GM12878 (cell line): ENCODE measurements around the gene REEP2. TPM values are rescaled to one million over a fixed set of nuclear protein-coding genes. Genes with fewer than 3 reads are reported as not detected.

ENCODE experiments used
- ATAC-seq: fragments of 200-7000 bp; cut with Tn5 transposase; 3 replicates; pipeline ENCODE4 v1.9.1; 2020; ENCODE audit warnings: mild to moderate bottlenecking, moderate library complexity
- BruUV-seq: library from RNA; stranded (reverse); fragments of 400-500 nt; replicated peaks from 2 replicates; lab custom pipeline; 2021; lab: Mats Ljungman, UMichigan
- CTCF ChIA-PET: fragments of 300-600 bp; sonication (Branson Sonifier 250); formaldehyde crosslinking; extraction: SDS; loops from one replicate; lab custom pipeline; 2021; ENCODE audit warnings: inconsistent platforms; lab: Yijun Ruan, JAX
- POLR2A ChIA-PET: fragments of 350-600 bp; formaldehyde crosslinking; extraction: SDS; loops from one replicate; lab custom pipeline; 2021; ENCODE audit warnings: inconsistent platforms; lab: Charles Lee
- RAD21 ChIA-PET: fragments of 300-600 bp; sonication (Branson Sonifier 250); formaldehyde crosslinking; loops from one replicate; lab custom pipeline; 2023; ENCODE audit warnings: antibody characterized with exemption; ENCODE audit not compliant: unreplicated experiment; lab: Charles Lee
- SMC1A ChIA-PET: fragments of 300-600 bp; sonication (Branson Sonifier 250); formaldehyde crosslinking; loops from one replicate; lab custom pipeline; 2023; ENCODE audit not compliant: unreplicated experiment, uncharacterized antibody; lab: Charles Lee
- DNase-seq: peaks from one replicate; pipeline ENCODE4 v3.0.0-alpha.2; 2011; ENCODE audit warnings: low read depth, low spot score
- FAIRE-seq: peaks from 3 replicates; lab custom pipeline; 2011; peaks lifted over from hg19 to GRCh38; lab: Jason Lieb, UNC
- H2AFZ ChIP-seq: 2 replicates; pipeline ENCODE4 v1.6.0; 2011; ENCODE audit warnings: low read depth, low read length, control low read depth; ENCODE audit not compliant: control insufficient read depth
- H3K27ac ChIP-seq: 2 replicates; pipeline ENCODE4 v1.5.1; 2011; ENCODE audit warnings: control low read depth; ENCODE audit not compliant: control insufficient read depth, insufficient read depth
- H3K27me3 ChIP-seq, 2 experiments: replicated peaks in 1 of 2; 2 replicates each; pipeline versions ENCODE4 v1.6.0 to v1.6.1; 2011; ENCODE audit warnings: low read length in 1 of 2; ENCODE audit not compliant: control insufficient read depth in 2 of 2, insufficient read depth in 2 of 2
- H3K36me3 ChIP-seq, 2 experiments: 2 replicates each; pipeline ENCODE4 v1.5.1; 2011; ENCODE audit warnings: low read length in 1 of 2; ENCODE audit not compliant: control insufficient read depth in 2 of 2, insufficient read depth in 2 of 2
- H3K4me1 ChIP-seq: 2 replicates; pipeline ENCODE4 v1.6.1; 2011; ENCODE audit warnings: mild to moderate bottlenecking, low read length, moderate library complexity, mixed read lengths; ENCODE audit not compliant: control insufficient read depth, insufficient read depth
- H3K4me2 ChIP-seq: 2 replicates; pipeline ENCODE4 v1.6.0; 2011; ENCODE audit warnings: control low read depth; ENCODE audit not compliant: control insufficient read depth, insufficient read depth
- H3K4me3 ChIP-seq: fragments of 200-600 bp; sonication (generic); 2 replicates; pipeline ENCODE4 v1.5.1; 2016
- H3K79me2 ChIP-seq: 2 replicates; pipeline ENCODE4 v1.6.0; 2011; ENCODE audit warnings: low read length; ENCODE audit not compliant: control insufficient read depth, insufficient read depth
- H3K9ac ChIP-seq: 2 replicates; pipeline ENCODE4 v1.8.0; 2011; ENCODE audit warnings: low read length, control low read depth, mixed read lengths; ENCODE audit not compliant: control insufficient read depth, insufficient read depth
- H3K9me3 ChIP-seq: replicated peaks from 3 replicates; pipeline ENCODE4 v1.5.1; 2011; ENCODE audit warnings: mild to moderate bottlenecking, low read length; ENCODE audit not compliant: control insufficient read depth, insufficient read depth
- H4K20me1 ChIP-seq: 2 replicates; pipeline ENCODE4 v1.6.0; 2011; ENCODE audit not compliant: control insufficient read depth, insufficient read depth
- ATF7 ChIP-seq: fragments of 450-650 bp; IDR thresholded peaks from 2 replicates; pipeline ENCODE4 v1.6.1; 2016; ENCODE audit warnings: low read depth, mild to moderate bottlenecking
- BCL11A ChIP-seq: IDR thresholded peaks from 2 replicates; pipeline ENCODE4 v1.6.1; 2011; ENCODE audit warnings: low read depth, low read length
- BRCA1 ChIP-seq: IDR thresholded peaks from 2 replicates; pipeline ENCODE4 v1.6.1; 2011; ENCODE audit warnings: low read depth, low read length, improper control_type of control experiment
- ETV6 ChIP-seq, 2 experiments: fragments of 450-650 bp in 1 of 2; IDR thresholded peaks in 1 of 2; conservative IDR thresholded peaks in 1 of 2; 2 replicates each; pipeline ENCODE4 v1.6.1; 2014; ENCODE audit warnings: antibody characterized with exemption in 1 of 2, borderline replicate concordance in 1 of 2, low read depth in 1 of 2, mild to moderate bottlenecking in 1 of 2, moderate library complexity in 1 of 2
- GATAD2B ChIP-seq: fragments of 450-650 bp; conservative IDR thresholded peaks from 2 replicates; pipeline ENCODE4 v1.6.1; 2017; ENCODE audit warnings: low read depth, mild to moderate bottlenecking, moderate library complexity
- HDGF ChIP-seq: fragments of 450-650 bp; IDR thresholded peaks from 2 replicates; pipeline ENCODE4 v1.6.1; 2016; ENCODE audit warnings: antibody characterized with exemption
- KDM1A ChIP-seq: fragments of 200-600 bp; sonication (generic); IDR thresholded peaks from 2 replicates; pipeline ENCODE4 v1.6.1; 2016; ENCODE audit warnings: borderline replicate concordance
- LARP7 ChIP-seq: fragments of 450-650 bp; IDR thresholded peaks from 2 replicates; pipeline ENCODE4 v1.6.1; 2017; ENCODE audit warnings: mild to moderate bottlenecking
- NFYB ChIP-seq: IDR thresholded peaks from 2 replicates; pipeline ENCODE4 v1.6.1; 2011; ENCODE audit warnings: low read depth, mild to moderate bottlenecking, low read length, improper control_type of control experiment, moderate library complexity; ENCODE audit not compliant: insufficient read depth
- NR2C1 ChIP-seq: fragments of 450-650 bp; IDR thresholded peaks from 2 replicates; pipeline ENCODE4 v1.6.1; 2017; ENCODE audit warnings: antibody characterized with exemption, mild to moderate bottlenecking, moderate library complexity
- PAX8 ChIP-seq: fragments of 450-650 bp; IDR thresholded peaks from 2 replicates; pipeline ENCODE4 v1.6.1; 2017; ENCODE audit warnings: mild to moderate bottlenecking, moderate library complexity
- PML ChIP-seq: IDR thresholded peaks from 2 replicates; pipeline ENCODE4 v1.6.1; 2012; ENCODE audit warnings: low read length, inconsistent platforms
- RUNX3 ChIP-seq: IDR thresholded peaks from 2 replicates; pipeline ENCODE4 v1.6.1; 2012; ENCODE audit warnings: low read length, inconsistent platforms
- SMC3 ChIP-seq: IDR thresholded peaks from 2 replicates; pipeline ENCODE4 v1.6.1; 2011; ENCODE audit warnings: low read length, improper control_type of control experiment, borderline replicate concordance
- TCF7 ChIP-seq: IDR thresholded peaks from 2 replicates; pipeline ENCODE4 v1.6.1; 2014; ENCODE audit warnings: antibody characterized with exemption, borderline replicate concordance
- ZZZ3 ChIP-seq: IDR thresholded peaks from 2 replicates; pipeline ENCODE4 v1.6.1; 2011; ENCODE audit warnings: low read depth; ENCODE audit not compliant: control insufficient read depth, insufficient read length
- WGBS: methylation state at CpG from one replicate; pipeline ENCODE4 v1.1.6; 2016; ENCODE audit warnings: low lambda C conversion rate; ENCODE audit not compliant: insufficient replicate concordance, insufficient coverage; ENCODE audit errors: missing lambda C conversion rate; 5-methylcytosine and 5-hydroxymethylcytosine counted together
- in situ Hi-C: fragments of 300-500 bp; cut with MboI; formaldehyde crosslinking; loops from 9 replicates; pipeline ENCODE4 v1.14.3; 2018; ENCODE audit warnings: mixed read lengths
- intact Hi-C: fragments of 100-400 bp; cut with micrococcal nuclease; formaldehyde crosslinking; loops from one replicate; pipeline ENCODE4 v1.14.2; 2022; ENCODE audit not compliant: unreplicated experiment
- polyA plus RNA-seq, 11 experiments: library from polyadenylated mRNA; depleted of rRNA in 4 of 11; unstranded in 6 of 11; stranded (reverse) in 5 of 11; fragments of >200 nt; fragmentation: Nextera tagmentation in 4 of 11; fragmentation: Illumina TruSeq in 1 of 11; extraction: Ambion mirVana in 4 of 11; extraction: Trizol in 1 of 11; gene quantifications; 1 replicate in 1 of 11; 2 replicates in 10 of 11; pipeline versions ENCODE4 v1.2.1 to v1.2.3, GENCODE V29; 2011 to 2016; ENCODE audit warnings: inconsistent platforms in 2 of 11, missing spikeins in 2 of 11, low read depth in 1 of 11
- total RNA-seq, 4 experiments: library from RNA; depleted of rRNA in 3 of 4; stranded (reverse); fragments of >200 nt in 3 of 4; fragmentation: Illumina TruSeq in 1 of 4; extraction: Trizol in 1 of 4; gene quantifications; 2 replicates each; pipeline versions ENCODE4 v1.2.1 to v1.2.3, GENCODE V29; 2013 to 2021
- TF ChIP-seq, protein P1 (sequence below): fragments of 450-650 bp; IDR thresholded peaks from 2 replicates; pipeline ENCODE4 v1.6.1; 2017; ENCODE audit warnings: antibody characterized with exemption, mild to moderate bottlenecking, moderate library complexity
- TF ChIP-seq, protein P2 (sequence below): IDR thresholded peaks from 2 replicates; pipeline ENCODE4 v1.6.1; 2011; ENCODE audit warnings: borderline replicate concordance, low read depth, mild to moderate bottlenecking, moderate library complexity, mixed read lengths, low read length; ENCODE audit not compliant: insufficient read depth; ENCODE audit errors: extremely low read length
- TF ChIP-seq, protein P3 (sequence below): fragments of 450-650 bp; IDR thresholded peaks from 2 replicates; pipeline ENCODE4 v1.6.1; 2016; ENCODE audit warnings: mild to moderate bottlenecking

Gene REEP2
- total and polyA plus RNA-seq, 10 of the 15 experiments (the other 5 are each of a cell fraction or from before 2014, with no cell fraction given) = 0.10 to 3.1 (median 2.0) TPM

DNA sequence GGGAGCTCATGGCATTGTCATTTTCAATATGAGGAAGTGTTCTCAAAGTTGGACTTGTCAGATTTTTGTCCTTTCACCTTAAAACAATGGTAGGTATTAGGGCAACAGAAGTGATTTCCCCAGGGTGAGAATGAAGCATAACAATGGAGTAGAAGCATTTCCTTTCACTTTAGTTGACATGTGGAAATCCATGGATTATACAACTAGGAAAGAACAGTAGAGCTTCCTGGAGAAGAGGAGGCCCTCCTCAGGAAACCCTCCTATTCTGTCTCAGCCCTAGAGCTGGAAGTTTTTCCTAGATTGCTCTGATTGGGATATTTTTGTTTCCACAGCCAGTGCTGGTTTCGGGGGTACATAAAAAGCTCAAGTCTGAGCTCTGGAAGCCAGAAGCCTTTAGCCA, 13.8 kb upstream of the REEP2 start (continued):
- TF ChIP-seq, protein P1, sequence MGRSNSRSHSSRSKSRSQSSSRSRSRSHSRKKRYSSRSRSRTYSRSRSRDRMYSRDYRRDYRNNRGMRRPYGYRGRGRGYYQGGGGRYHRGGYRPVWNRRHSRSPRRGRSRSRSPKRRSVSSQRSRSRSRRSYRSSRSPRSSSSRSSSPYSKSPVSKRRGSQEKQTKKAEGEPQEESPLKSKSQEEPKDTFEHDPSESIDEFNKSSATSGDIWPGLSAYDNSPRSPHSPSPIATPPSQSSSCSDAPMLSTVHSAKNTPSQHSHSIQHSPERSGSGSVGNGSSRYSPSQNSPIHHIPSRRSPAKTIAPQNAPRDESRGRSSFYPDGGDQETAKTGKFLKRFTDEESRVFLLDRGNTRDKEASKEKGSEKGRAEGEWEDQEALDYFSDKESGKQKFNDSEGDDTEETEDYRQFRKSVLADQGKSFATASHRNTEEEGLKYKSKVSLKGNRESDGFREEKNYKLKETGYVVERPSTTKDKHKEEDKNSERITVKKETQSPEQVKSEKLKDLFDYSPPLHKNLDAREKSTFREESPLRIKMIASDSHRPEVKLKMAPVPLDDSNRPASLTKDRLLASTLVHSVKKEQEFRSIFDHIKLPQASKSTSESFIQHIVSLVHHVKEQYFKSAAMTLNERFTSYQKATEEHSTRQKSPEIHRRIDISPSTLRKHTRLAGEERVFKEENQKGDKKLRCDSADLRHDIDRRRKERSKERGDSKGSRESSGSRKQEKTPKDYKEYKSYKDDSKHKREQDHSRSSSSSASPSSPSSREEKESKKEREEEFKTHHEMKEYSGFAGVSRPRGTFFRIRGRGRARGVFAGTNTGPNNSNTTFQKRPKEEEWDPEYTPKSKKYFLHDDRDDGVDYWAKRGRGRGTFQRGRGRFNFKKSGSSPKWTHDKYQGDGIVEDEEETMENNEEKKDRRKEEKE = no peak
- TF ChIP-seq PAX8 = no peak
- no peak for TF ChIP-seq KDM1A
- TF ChIP-seq BCL11A = no peak
- no peak for TF ChIP-seq GATAD2B
- no peak for TF ChIP-seq TCF7
- no peak for TF ChIP-seq RUNX3
- TF ChIP-seq, protein P2, sequence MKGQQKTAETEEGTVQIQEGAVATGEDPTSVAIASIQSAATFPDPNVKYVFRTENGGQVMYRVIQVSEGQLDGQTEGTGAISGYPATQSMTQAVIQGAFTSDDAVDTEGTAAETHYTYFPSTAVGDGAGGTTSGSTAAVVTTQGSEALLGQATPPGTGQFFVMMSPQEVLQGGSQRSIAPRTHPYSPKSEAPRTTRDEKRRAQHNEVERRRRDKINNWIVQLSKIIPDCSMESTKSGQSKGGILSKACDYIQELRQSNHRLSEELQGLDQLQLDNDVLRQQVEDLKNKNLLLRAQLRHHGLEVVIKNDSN = no peak

DNA sequence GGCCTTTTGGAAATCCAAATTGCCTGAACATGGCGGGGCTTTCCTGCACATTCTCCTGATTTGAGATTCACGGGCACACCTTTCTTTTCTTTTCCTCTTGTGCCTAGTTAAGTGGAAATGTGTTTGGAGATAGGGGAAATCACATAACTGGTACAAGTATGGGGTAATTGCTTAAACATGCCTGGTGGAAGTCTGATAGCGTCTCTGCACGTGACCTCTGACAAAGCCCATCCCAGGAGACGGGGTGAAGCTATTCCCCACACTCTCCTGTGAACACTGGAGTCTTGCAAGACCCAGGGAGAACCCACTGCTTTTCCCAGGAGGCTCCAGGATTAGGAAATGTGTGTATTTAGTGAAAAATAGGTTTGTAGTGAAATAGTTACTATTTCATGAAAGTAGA, 2.9 kb upstream of the REEP2 start:
- in situ Hi-C loops = no loop called here
- no peak overlapping the region for H3K4me3 ChIP-seq
- no peaks in the 10 kb centered on the region for H3K79me2 ChIP-seq
- ChIA-PET CTCF (interaction anchor here (0.7 to 1.1 kb wide), 2 partner anchors 13 to 189 kb away, joined by 3 to 7 read pairs; no protein-coding TSS in a partner anchor), RAD21 (no interaction called here), POLR2A (no interaction called here), SMC1A (no interaction called here)
- no peak for TF ChIP-seq NR2C1
- TF ChIP-seq LARP7 = no peak
- no peak for TF ChIP-seq PML
- TF ChIP-seq, protein P2 = no peak
- no peak for TF ChIP-seq ATF7
- no peak for TF ChIP-seq BRCA1
- TF ChIP-seq ETV6 (conservative IDR thresholded peaks at IDR 0.05 in 1 of 2, IDR thresholded peaks at IDR 0.05 in 1 of 2; ENCODE audit: borderline replicate concordance in 1 of 2, low read depth in 1 of 2) = no peak
- TF ChIP-seq, protein P3, sequence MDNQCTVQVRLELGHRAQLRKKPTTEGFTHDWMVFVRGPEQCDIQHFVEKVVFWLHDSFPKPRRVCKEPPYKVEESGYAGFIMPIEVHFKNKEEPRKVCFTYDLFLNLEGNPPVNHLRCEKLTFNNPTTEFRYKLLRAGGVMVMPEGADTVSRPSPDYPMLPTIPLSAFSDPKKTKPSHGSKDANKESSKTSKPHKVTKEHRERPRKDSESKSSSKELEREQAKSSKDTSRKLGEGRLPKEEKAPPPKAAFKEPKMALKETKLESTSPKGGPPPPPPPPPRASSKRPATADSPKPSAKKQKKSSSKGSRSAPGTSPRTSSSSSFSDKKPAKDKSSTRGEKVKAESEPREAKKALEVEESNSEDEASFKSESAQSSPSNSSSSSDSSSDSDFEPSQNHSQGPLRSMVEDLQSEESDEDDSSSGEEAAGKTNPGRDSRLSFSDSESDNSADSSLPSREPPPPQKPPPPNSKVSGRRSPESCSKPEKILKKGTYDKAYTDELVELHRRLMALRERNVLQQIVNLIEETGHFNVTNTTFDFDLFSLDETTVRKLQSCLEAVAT = no peak
- TF ChIP-seq SMC3 = no peak
- no peak for TF ChIP-seq HDGF
- no peak for TF ChIP-seq NFYB
- TF ChIP-seq KDM1A = no peak
- no peak for TF ChIP-seq ZZZ3
- no peak overlapping the region for H2AFZ ChIP-seq
- no peak overlapping the region for H3K4me2 ChIP-seq
- no TSS peak for BruUV-seq
- no peaks in the 10 kb centered on the region; the same call in 1 of the 2 replicates for H4K20me1 ChIP-seq
- intact Hi-C loops = no loop called here
- H3K36me3 ChIP-seq = peaks cover 0 to 16% of the 10 kb centered on the region in 2 experiments
- no peak overlapping the region for H3K27ac ChIP-seq
- no peak for DNase-seq
- no peak for FAIRE-seq
- ATAC-seq = no peak
- no peaks in the 10 kb centered on the region for H3K27me3 ChIP-seq
- H3K9ac ChIP-seq = no peak overlapping the region
- no peaks in the 10 kb centered on the region for H3K9me3 ChIP-seq
- H3K4me1 ChIP-seq = peaks cover 4% of the 10 kb centered on the region
- WGBS = 88% methylated on average over 5 of the region's 5 CpGs
